Spleen (tissue), 7 donors: ENCODE measurements around the gene LRRC8D.

Experiments
- POLR2A ChIP-seq, 3 donors: fragments of 450-650 bp; IDR thresholded peaks; one replicate each; pipeline ENCODE4 v1.5.1; 2017; ENCODE audit warnings: antibody characterized with exemption in 3 of 3, mild to moderate bottlenecking in 1 of 3
- POLR2AphosphoS5 ChIP-seq, 3 donors: sonication (generic); formaldehyde crosslinking; IDR thresholded peaks; one replicate each; pipeline ENCODE4 v1.5.1; 2017; ENCODE audit warnings: antibody characterized with exemption in 3 of 3
- TF ChIP-seq, protein P1 (sequence below), 11 experiments: fragments of 200-600 bp in 7 of 11; fragments of 450-650 bp in 4 of 11; sonication (generic) in 4 of 11; IDR thresholded peaks in 8 of 11; conservative IDR thresholded peaks in 3 of 11; 1 replicate in 7 of 11; 2 replicates in 4 of 11; pipeline versions ENCODE4 v1.4.0 to v1.8.0; 2016 to 2021; ENCODE audit warnings: antibody characterized with exemption in 11 of 11, inconsistent platforms in 4 of 11, mild to moderate bottlenecking in 1 of 11
- donor health status: DM: no; HTN: no; CAD: no; lungs with moderate emphysema.
- donor health status: DM: no; HTN: no; CAD: no.
- donor health status: DM: no; HTN: no; CAD: no.

DNA sequence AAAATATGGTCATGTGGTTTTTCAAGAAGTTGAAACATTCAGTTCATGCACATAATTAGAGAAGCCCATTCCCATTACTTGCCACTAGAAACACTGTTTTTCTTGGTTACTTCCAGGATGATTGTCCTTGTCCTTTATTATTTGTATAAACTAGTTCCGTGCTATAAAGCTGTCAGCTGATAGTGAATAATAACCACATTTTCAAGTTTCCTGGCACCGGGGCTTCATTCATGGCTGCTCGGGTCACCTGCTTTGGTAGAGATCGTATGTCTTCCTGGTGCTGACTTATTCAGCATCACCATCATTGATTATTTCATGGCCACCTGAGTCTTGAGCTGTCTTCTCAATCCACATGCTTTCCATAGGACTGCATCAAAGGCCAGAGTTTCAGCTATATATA, 111.1 kb downstream of the LRRC8D start:
- no peak for TF ChIP-seq POLR2AphosphoS5 (IDR thresholded peaks at IDR 0.05)
- no peak for TF ChIP-seq POLR2A (IDR thresholded peaks at IDR 0.05)
- TF ChIP-seq, protein P1, sequence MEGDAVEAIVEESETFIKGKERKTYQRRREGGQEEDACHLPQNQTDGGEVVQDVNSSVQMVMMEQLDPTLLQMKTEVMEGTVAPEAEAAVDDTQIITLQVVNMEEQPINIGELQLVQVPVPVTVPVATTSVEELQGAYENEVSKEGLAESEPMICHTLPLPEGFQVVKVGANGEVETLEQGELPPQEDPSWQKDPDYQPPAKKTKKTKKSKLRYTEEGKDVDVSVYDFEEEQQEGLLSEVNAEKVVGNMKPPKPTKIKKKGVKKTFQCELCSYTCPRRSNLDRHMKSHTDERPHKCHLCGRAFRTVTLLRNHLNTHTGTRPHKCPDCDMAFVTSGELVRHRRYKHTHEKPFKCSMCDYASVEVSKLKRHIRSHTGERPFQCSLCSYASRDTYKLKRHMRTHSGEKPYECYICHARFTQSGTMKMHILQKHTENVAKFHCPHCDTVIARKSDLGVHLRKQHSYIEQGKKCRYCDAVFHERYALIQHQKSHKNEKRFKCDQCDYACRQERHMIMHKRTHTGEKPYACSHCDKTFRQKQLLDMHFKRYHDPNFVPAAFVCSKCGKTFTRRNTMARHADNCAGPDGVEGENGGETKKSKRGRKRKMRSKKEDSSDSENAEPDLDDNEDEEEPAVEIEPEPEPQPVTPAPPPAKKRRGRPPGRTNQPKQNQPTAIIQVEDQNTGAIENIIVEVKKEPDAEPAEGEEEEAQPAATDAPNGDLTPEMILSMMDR (IDR thresholded peaks at IDR 0.05 in 8 of 11, conservative IDR thresholded peaks at IDR 0.05 in 3 of 11), result no peak
